Kidney glomerular epithelial cell (primary cell): ENCODE measurements around the gene GCC2.
"Not testable (repeated sequence)": the region's sequence is repeated elsewhere in the genome, so short reads cannot be mapped to it uniquely, and the experiment has no call there.

Experiments
- DNase-seq: peaks from one replicate; lab custom pipeline; 2025; lab: John Stamatoyannopoulos, UW

Gene GCC2

GRCh38 chr2:108514478-108514877, 65.5 kb downstream of the GCC2 start:
- DNase-seq: not testable (repeated sequence)

- not testable (repeated sequence) for DNase-seq
Observed at GRCh38 chr2:108524688-108525087, 75.7 kb downstream of the GCC2 start.

- not testable (repeated sequence) for DNase-seq
Observed at GRCh38 chr2:108525258-108525657, 76.3 kb downstream of the GCC2 start.

- no peak for DNase-seq
Observed at GRCh38 chr2:108531674-108532055, 82.7 kb downstream of the GCC2 start.

- DNase-seq: peak; percentile 84
Observed at GRCh38 chr2:108533832-108534583, 85.0 kb downstream of the GCC2 start, which contains the start of gene LIMS1. LIMS1 (plus strand) TSS chr2:108534470; CDS start chr2:108534563, 93 bp downstream.

GRCh38 chr2:108534584-108535356, 85.8 kb downstream of the GCC2 start:
- peak; percentile 28 for DNase-seq

- DNase-seq: no peak
Observed at GRCh38 chr2:108535357-108535631, 86.3 kb downstream of the GCC2 start.

- DNase-seq: peak; percentile 53
Observed at GRCh38 chr2:108536133-108536780, 87.3 kb downstream of the GCC2 start.

- no peak for DNase-seq
Observed at GRCh38 chr2:108536911-108537310, 87.9 kb downstream of the GCC2 start.

- no peak for DNase-seq
Observed at GRCh38 chr2:108538000-108538625, 89.1 kb downstream of the GCC2 start.

GRCh38 chr2:108541451-108541850, 92.4 kb downstream of the GCC2 start:
- DNase-seq: no peak

GRCh38 chr2:108542071-108542470, 93.1 kb downstream of the GCC2 start:
- no peak for DNase-seq

GRCh38 chr2:108547606-108548005, 98.6 kb downstream of the GCC2 start:
- DNase-seq: no peak

- DNase-seq: no peak
Observed at GRCh38 chr2:108548208-108549003, 99.4 kb downstream of the GCC2 start.

GRCh38 chr2:108552566-108552965, 103.6 kb downstream of the GCC2 start:
- no peak for DNase-seq

- no peak for DNase-seq
Observed at GRCh38 chr2:108553209-108553919, 104.4 kb downstream of the GCC2 start.

GRCh38 chr2:108554528-108554927, 105.5 kb downstream of the GCC2 start:
- no peak for DNase-seq

GRCh38 chr2:108555572-108555971, 106.6 kb downstream of the GCC2 start:
- no peak for DNase-seq

GRCh38 chr2:108556581-108556980, 107.6 kb downstream of the GCC2 start:
- DNase-seq: peak; percentile 48
